GM12878 (cell line): ENCODE results near the gene PLEKHG2. TPM values are rescaled to one million over a fixed set of nuclear protein-coding genes. Genes with fewer than 3 reads are reported as not detected.
A peak's percentile ranks its signal among the peaks of the same experiment; 100 is the strongest.

ENCODE experiments used
- ATAC-seq: fragments of 200-7000 bp; cut with Tn5 transposase; 3 replicates; pipeline ENCODE4 v1.9.1; 2020; ENCODE audit warnings: mild to moderate bottlenecking, moderate library complexity
- BruUV-seq: library from RNA; stranded (reverse); fragments of 400-500 nt; replicated peaks from 2 replicates; lab custom pipeline; 2021; lab: Mats Ljungman, UMichigan
- CTCF ChIA-PET: fragments of 300-600 bp; sonication (Branson Sonifier 250); formaldehyde crosslinking; extraction: SDS; loops from one replicate; lab custom pipeline; 2021; ENCODE audit warnings: inconsistent platforms; lab: Yijun Ruan, JAX
- POLR2A ChIA-PET: fragments of 350-600 bp; formaldehyde crosslinking; extraction: SDS; loops from one replicate; lab custom pipeline; 2021; ENCODE audit warnings: inconsistent platforms; lab: Charles Lee
- RAD21 ChIA-PET: fragments of 300-600 bp; sonication (Branson Sonifier 250); formaldehyde crosslinking; loops from one replicate; lab custom pipeline; 2023; ENCODE audit warnings: antibody characterized with exemption; ENCODE audit not compliant: unreplicated experiment; lab: Charles Lee
- SMC1A ChIA-PET: fragments of 300-600 bp; sonication (Branson Sonifier 250); formaldehyde crosslinking; loops from one replicate; lab custom pipeline; 2023; ENCODE audit not compliant: unreplicated experiment, uncharacterized antibody; lab: Charles Lee
- DNase-seq: peaks from one replicate; pipeline ENCODE4 v3.0.0-alpha.2; 2011; ENCODE audit warnings: low read depth, low spot score
- FAIRE-seq: peaks from 3 replicates; lab custom pipeline; 2011; peaks lifted over from hg19 to GRCh38; lab: Jason Lieb, UNC
- H2AFZ ChIP-seq: 2 replicates; pipeline ENCODE4 v1.6.0; 2011; ENCODE audit warnings: low read depth, low read length, control low read depth; ENCODE audit not compliant: control insufficient read depth
- H3K27ac ChIP-seq: 2 replicates; pipeline ENCODE4 v1.5.1; 2011; ENCODE audit warnings: control low read depth; ENCODE audit not compliant: control insufficient read depth, insufficient read depth
- H3K27me3 ChIP-seq, 2 experiments: replicated peaks in 1 of 2; 2 replicates each; pipeline versions ENCODE4 v1.6.0 to v1.6.1; 2011; ENCODE audit warnings: low read length in 1 of 2; ENCODE audit not compliant: control insufficient read depth in 2 of 2, insufficient read depth in 2 of 2
- H3K36me3 ChIP-seq, 2 experiments: 2 replicates each; pipeline ENCODE4 v1.5.1; 2011; ENCODE audit warnings: low read length in 1 of 2; ENCODE audit not compliant: control insufficient read depth in 2 of 2, insufficient read depth in 2 of 2
- H3K4me1 ChIP-seq: 2 replicates; pipeline ENCODE4 v1.6.1; 2011; ENCODE audit warnings: mild to moderate bottlenecking, low read length, moderate library complexity, mixed read lengths; ENCODE audit not compliant: control insufficient read depth, insufficient read depth
- H3K4me2 ChIP-seq: 2 replicates; pipeline ENCODE4 v1.6.0; 2011; ENCODE audit warnings: control low read depth; ENCODE audit not compliant: control insufficient read depth, insufficient read depth
- H3K4me3 ChIP-seq: fragments of 200-600 bp; sonication (generic); 2 replicates; pipeline ENCODE4 v1.5.1; 2016
- H3K79me2 ChIP-seq: 2 replicates; pipeline ENCODE4 v1.6.0; 2011; ENCODE audit warnings: low read length; ENCODE audit not compliant: control insufficient read depth, insufficient read depth
- H3K9ac ChIP-seq: 2 replicates; pipeline ENCODE4 v1.8.0; 2011; ENCODE audit warnings: low read length, control low read depth, mixed read lengths; ENCODE audit not compliant: control insufficient read depth, insufficient read depth
- H3K9me3 ChIP-seq: replicated peaks from 3 replicates; pipeline ENCODE4 v1.5.1; 2011; ENCODE audit warnings: mild to moderate bottlenecking, low read length; ENCODE audit not compliant: control insufficient read depth, insufficient read depth
- H4K20me1 ChIP-seq: 2 replicates; pipeline ENCODE4 v1.6.0; 2011; ENCODE audit not compliant: control insufficient read depth, insufficient read depth
- BCL11A ChIP-seq: IDR thresholded peaks from 2 replicates; pipeline ENCODE4 v1.6.1; 2011; ENCODE audit warnings: low read depth, low read length
- BMI1 ChIP-seq: fragments of 450-650 bp; IDR thresholded peaks from 2 replicates; pipeline ENCODE4 v1.6.1; 2016; ENCODE audit warnings: mild to moderate bottlenecking, moderate library complexity, borderline replicate concordance
- NFYB ChIP-seq: IDR thresholded peaks from 2 replicates; pipeline ENCODE4 v1.6.1; 2011; ENCODE audit warnings: low read depth, mild to moderate bottlenecking, low read length, improper control_type of control experiment, moderate library complexity; ENCODE audit not compliant: insufficient read depth
- WGBS: methylation state at CpG from one replicate; pipeline ENCODE4 v1.1.6; 2016; ENCODE audit warnings: low lambda C conversion rate; ENCODE audit not compliant: insufficient replicate concordance, insufficient coverage; ENCODE audit errors: missing lambda C conversion rate; 5-methylcytosine and 5-hydroxymethylcytosine counted together
- in situ Hi-C: fragments of 300-500 bp; cut with MboI; formaldehyde crosslinking; loops from 9 replicates; pipeline ENCODE4 v1.14.3; 2018; ENCODE audit warnings: mixed read lengths
- intact Hi-C: fragments of 100-400 bp; cut with micrococcal nuclease; formaldehyde crosslinking; loops from one replicate; pipeline ENCODE4 v1.14.2; 2022; ENCODE audit not compliant: unreplicated experiment
- polyA plus RNA-seq, 11 experiments: library from polyadenylated mRNA; depleted of rRNA in 4 of 11; unstranded in 6 of 11; stranded (reverse) in 5 of 11; fragments of >200 nt; fragmentation: Nextera tagmentation in 4 of 11; fragmentation: Illumina TruSeq in 1 of 11; extraction: Ambion mirVana in 4 of 11; extraction: Trizol in 1 of 11; gene quantifications; 1 replicate in 1 of 11; 2 replicates in 10 of 11; pipeline versions ENCODE4 v1.2.1 to v1.2.3, GENCODE V29; 2011 to 2016; ENCODE audit warnings: inconsistent platforms in 2 of 11, missing spikeins in 2 of 11, low read depth in 1 of 11
- total RNA-seq, 4 experiments: library from RNA; depleted of rRNA in 3 of 4; stranded (reverse); fragments of >200 nt in 3 of 4; fragmentation: Illumina TruSeq in 1 of 4; extraction: Trizol in 1 of 4; gene quantifications; 2 replicates each; pipeline versions ENCODE4 v1.2.1 to v1.2.3, GENCODE V29; 2013 to 2021
- TF ChIP-seq, protein P1 (sequence below): fragments of 450-650 bp; IDR thresholded peaks from 2 replicates; pipeline ENCODE4 v1.6.1; 2017; ENCODE audit warnings: mild to moderate bottlenecking

Gene PLEKHG2
- total and polyA plus RNA-seq, 10 of the 15 experiments (the other 5 are each of a cell fraction or from before 2014, with no cell fraction given), result 3.0 to 62.5 (median 17.2) TPM

DNA sequence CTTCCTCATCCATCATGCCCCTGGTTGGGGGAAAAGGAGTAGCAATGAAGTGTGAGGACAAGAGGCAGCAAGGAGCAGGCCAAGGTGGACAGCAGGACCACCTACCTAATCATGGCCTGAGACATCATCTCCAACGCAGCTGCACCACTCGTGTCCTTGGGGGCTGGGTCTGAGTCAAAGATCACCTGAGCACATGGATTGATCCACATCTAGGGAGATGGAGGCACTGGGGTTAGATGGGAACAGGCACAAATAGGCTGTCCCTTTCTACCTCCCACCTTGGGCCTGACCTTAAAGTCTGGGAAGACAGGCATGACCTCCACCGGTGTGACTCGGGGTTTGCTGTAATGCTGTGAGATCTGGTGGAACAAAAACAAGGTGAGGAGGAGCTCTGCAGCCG lies 23.8 kb upstream of the PLEKHG2 start (continued):
- TF ChIP-seq BMI1 (no peak), NFYB (no peak)
- TF ChIP-seq, all 136 proteins: peak for 0

DNA sequence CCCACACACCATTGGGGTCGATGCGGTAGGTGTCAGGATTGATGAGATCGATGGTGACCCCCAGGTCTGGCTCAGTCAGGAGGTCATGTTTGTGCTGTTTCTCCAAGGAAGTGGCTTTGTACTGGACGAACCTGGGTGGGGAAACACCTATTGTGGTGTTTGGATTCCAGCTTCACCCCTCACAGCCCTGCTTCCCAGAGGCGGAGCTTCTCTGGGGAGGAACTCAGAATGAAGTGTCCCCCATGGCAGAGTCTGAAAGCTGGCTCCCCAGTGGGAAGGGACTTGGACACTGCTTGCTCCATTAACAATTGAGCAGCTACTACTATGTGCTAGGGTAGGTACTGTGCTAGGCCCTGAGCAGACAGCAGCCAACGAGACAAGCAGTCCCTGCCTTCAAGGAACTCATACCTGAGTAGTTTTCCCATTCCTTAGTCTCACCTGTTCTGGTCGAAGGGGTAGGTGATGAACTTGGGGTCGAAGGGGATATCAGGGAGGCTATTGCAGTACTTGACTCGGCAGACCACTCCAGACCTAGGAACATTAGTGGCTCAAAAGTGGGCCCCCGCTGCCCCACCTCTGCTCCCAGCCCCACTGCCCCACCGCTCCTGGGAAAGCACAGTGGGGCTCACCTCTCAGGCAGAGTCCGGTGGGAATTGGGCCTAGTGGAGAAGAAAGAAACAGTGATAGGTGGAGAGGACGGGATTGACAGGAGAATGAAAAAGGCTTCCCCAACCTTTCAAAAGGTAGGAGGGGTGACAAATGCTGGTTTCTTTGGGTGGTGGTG lies 22.6 kb upstream of the PLEKHG2 start:
- H3K4me2 ChIP-seq, result peak overlapping the region; percentile 83
- H3K9ac ChIP-seq, result peak overlapping the region; percentile 95
- no peaks in the 10 kb centered on the region for H3K9me3 ChIP-seq
- peaks cover 5 to 32% of the 10 kb centered on the region in 2 experiments for H3K36me3 ChIP-seq
- H3K79me2 ChIP-seq, result peaks cover 28% of the 10 kb centered on the region
- peaks cover 10% of the 10 kb centered on the region for H3K4me1 ChIP-seq
- peak overlapping the region; percentile 99 for H3K4me3 ChIP-seq
- H4K20me1 ChIP-seq, result no peaks in the 10 kb centered on the region
- H3K27me3 ChIP-seq, result no peaks in the 10 kb centered on the region
- ChIA-PET POLR2A (no interaction called here), RAD21 (interaction anchor here (1.6 kb wide), 1 partner anchor 54 kb away, joined by 6 read pairs; the partner anchor contains the start of gene GMFG), CTCF (interaction anchor here (2.3 kb wide), 1 partner anchor 39 kb away, joined by 7 read pairs; no protein-coding TSS in a partner anchor), SMC1A (interaction anchor here (1.8 kb wide), 1 partner anchor 22 kb away, joined by 12 read pairs; no protein-coding TSS in a partner anchor)
- peak overlapping the region; percentile 96 for H3K27ac ChIP-seq
- intact Hi-C loops (loop anchor here (2.0 kb wide), 2 partner anchors 47 to 55 kb away; partner anchors contain the start of genes SAMD4B and SUPT5H), in situ Hi-C loops (no loop called here)
- ATAC-seq (no peak), DNase-seq (no peak), FAIRE-seq (no peak)
- BruUV-seq, result no TSS peak
- TF ChIP-seq BCL11A, result no peak
- TF ChIP-seq, protein P1, sequence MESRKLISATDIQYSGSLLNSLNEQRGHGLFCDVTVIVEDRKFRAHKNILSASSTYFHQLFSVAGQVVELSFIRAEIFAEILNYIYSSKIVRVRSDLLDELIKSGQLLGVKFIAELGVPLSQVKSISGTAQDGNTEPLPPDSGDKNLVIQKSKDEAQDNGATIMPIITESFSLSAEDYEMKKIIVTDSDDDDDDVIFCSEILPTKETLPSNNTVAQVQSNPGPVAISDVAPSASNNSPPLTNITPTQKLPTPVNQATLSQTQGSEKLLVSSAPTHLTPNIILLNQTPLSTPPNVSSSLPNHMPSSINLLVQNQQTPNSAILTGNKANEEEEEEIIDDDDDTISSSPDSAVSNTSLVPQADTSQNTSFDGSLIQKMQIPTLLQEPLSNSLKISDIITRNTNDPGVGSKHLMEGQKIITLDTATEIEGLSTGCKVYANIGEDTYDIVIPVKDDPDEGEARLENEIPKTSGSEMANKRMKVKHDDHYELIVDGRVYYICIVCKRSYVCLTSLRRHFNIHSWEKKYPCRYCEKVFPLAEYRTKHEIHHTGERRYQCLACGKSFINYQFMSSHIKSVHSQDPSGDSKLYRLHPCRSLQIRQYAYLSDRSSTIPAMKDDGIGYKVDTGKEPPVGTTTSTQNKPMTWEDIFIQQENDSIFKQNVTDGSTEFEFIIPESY, result no peak
- H2AFZ ChIP-seq, result no peak overlapping the region
- WGBS, result 55% methylated on average over 13 of the region's 13 CpGs
